Rectal smooth muscle tissue (tissue), 1 donor: Measurements from ENCODE around the gene FHOD1.

Experiments used
- H3K27ac ChIP-seq: one replicate; pipeline ENCODE4 v1.7.0; 2013; ENCODE audit warnings: low read depth, low read length, inconsistent platforms
- H3K27me3 ChIP-seq: one replicate; pipeline ENCODE4 v1.7.0; 2013; ENCODE audit warnings: low read length; ENCODE audit not compliant: control insufficient read depth, insufficient read depth
- H3K36me3 ChIP-seq: one replicate; pipeline ENCODE4 v1.7.0; 2013; ENCODE audit warnings: low read length; ENCODE audit not compliant: control insufficient read depth, insufficient read depth
- H3K4me1 ChIP-seq: one replicate; pipeline ENCODE4 v1.7.0; 2013; ENCODE audit warnings: low read length; ENCODE audit not compliant: control insufficient read depth, insufficient read depth
- H3K4me3 ChIP-seq: one replicate; pipeline ENCODE4 v1.7.0; 2013; ENCODE audit warnings: low read length
- H3K9ac ChIP-seq: one replicate; pipeline ENCODE4 v1.7.0; 2013; ENCODE audit warnings: low read length

Gene FHOD1

DNA sequence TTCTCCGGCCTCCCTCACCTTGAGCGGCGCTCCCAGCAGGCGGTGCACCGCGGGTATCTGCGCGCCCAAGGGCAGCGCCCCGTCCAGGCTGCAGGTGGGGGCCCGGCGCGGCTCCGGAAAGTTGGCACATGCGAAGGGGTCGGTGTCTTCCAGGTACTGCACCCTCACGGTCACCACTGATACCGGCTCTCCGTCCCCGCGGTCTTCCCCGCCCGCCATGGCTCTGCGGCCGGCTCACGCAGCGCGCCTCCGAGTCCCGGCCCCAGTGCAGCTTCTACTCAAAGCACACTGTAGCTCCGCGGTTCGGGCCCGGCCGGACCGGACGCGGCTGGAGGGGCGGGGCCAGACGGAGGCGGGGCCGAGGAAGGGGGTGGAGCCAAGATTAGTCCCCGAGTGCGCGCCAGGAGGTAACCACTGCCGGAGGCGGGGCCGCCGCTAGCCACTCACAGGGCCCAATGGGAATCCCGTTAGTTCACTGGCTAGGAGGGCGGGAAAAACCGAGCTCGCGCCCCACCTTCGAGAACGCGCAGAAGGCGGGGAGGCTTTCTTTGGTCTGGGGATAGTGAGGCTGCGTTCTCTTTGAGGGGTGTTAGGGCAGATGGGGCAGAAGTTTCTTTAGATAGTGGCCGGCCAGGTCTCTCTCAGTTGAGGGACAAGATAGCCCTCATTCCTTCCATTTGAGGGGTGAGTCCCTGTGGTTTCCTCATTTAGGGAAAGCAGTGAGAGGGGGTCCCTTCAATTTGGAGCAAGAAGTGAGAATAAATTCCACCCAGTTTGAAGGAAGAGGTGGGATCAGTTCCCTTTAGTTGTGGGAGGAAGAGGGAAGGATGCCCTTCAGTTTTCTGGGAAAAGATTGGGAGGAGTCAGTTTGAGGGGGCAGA lies at the start of gene FHOD1:
Gene FHOD1, minus strand, starts transcription at position 290 of the 881 bp plus-strand sequence. Its CDS starts 71 bp downstream, at position 219.
- Histone ChIP-seq H3K27ac (peak within 1 kb of the TSS; percentile 57), H3K27me3 (peaks cover 14% of the 10 kb centered on the region), H3K4me3 (peak within 1 kb of the TSS; percentile 85), H3K9ac (peak within 1 kb of the TSS; percentile 73), H3K4me1 (peaks cover 9% of the 10 kb centered on the region), H3K36me3 (no peaks in the 10 kb centered on the region)

DNA sequence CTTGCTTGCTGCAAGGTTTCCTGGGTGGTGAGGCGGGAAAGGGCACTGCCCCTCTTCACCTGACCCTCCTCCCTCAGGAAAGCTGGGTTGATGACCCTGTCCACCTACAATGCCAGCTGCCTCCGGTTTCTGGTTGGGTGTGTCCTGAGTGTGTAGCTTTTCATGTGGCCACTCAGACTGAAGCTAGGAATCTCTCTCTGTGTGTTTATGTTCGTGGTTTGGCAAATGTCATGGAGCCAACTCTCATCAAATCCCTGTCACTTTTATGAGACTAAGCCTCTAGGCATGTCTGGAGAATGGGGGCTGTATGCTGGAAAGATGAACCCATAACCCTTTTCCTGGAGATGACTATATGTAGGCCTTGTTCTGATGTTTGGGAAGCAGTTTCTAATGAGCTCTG lies 49.1 kb upstream of the FHOD1 start:
- no peak overlapping the region for H3K27ac ChIP-seq
- no peaks in the 10 kb centered on the region for H3K4me1 ChIP-seq
- no peak overlapping the region for H3K4me3 ChIP-seq
- no peaks in the 10 kb centered on the region for H3K27me3 ChIP-seq
- H3K9ac ChIP-seq = no peak overlapping the region
- H3K36me3 ChIP-seq = no peaks in the 10 kb centered on the region

DNA sequence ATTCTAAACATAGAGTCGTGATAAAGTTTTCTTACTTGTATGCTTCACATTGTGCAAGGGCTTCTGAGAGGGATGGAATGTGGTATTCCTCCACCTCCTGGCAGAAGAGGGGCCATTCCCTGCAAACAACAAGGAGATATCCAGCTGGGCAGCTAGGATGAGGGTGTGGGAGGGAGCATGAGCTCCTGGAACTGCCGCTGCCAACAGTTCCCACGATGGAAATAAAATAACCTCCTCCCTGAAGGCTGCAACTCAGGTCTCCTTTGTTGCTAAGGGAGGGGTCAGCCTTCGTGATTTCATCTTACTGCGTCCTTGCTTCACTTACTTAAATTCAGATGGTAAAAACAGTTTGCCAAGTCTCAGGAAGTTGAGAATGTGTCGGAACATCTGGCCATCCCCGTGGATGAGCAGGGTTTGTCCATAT lies 47.7 kb upstream of the FHOD1 start:
- no peak overlapping the region for H3K4me3 ChIP-seq
- H3K9ac ChIP-seq = no peak overlapping the region
- no peak overlapping the region for H3K27ac ChIP-seq
- no peaks in the 10 kb centered on the region for H3K4me1 ChIP-seq
- H3K27me3 ChIP-seq = no peaks in the 10 kb centered on the region
- H3K36me3 ChIP-seq = no peaks in the 10 kb centered on the region

DNA sequence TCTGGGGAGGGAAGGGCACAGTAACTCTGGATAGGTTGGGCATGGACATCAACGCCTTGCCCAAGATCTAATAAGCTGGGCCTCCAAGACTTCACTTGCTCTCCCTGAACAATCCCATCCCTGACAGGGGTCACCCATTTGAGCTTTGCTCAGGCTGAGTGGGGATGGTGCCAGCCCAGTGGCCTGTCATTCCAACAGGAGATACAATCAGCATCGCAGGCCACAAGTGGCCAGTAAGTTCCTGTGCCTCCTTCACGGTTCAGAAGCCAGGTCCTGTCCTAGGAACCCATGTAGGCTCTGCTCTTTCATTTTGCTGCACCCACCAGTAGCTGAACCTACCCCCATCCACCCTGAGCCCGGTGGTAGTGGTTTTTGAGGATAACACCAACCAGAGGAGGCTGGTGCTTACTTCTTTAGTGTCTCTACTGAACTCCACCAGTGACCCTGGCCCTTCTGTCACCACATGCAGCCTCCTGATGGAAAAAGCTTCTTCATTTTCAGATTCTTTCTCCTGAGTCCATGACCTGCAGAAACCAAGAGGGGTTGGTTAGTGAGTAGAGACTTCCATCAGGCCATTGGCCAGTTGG lies 47.0 kb upstream of the FHOD1 start:
- H3K4me3 ChIP-seq = no peak overlapping the region
- H3K4me1 ChIP-seq = no peaks in the 10 kb centered on the region
- H3K27me3 ChIP-seq = no peaks in the 10 kb centered on the region
- H3K27ac ChIP-seq = no peak overlapping the region
- H3K36me3 ChIP-seq = no peaks in the 10 kb centered on the region
- no peak overlapping the region for H3K9ac ChIP-seq

DNA sequence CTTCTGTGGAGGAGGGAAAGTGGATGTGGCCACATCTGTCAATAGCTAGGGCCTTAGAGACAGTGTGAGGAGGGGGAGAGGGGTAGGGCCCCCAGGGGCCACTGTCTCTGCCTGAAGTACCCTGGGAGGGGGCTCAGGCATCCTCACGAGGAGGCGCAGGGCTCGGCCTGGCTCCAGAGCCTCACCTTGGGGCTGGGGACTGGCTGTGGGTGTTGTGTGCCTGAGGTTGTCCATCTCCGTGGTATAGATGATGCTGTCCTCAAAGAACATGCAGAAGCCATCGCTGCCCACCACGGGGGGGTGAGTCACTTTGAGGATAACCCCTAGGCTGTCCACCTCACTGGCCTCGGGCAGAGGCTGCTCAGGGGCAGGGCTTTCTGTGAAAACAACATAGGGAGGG lies 44.2 kb upstream of the FHOD1 start:
- no peak overlapping the region for H3K4me3 ChIP-seq
- no peak overlapping the region for H3K27ac ChIP-seq
- H3K4me1 ChIP-seq = no peaks in the 10 kb centered on the region
- no peaks in the 10 kb centered on the region for H3K36me3 ChIP-seq
- no peak overlapping the region for H3K9ac ChIP-seq
- no peaks in the 10 kb centered on the region for H3K27me3 ChIP-seq

DNA sequence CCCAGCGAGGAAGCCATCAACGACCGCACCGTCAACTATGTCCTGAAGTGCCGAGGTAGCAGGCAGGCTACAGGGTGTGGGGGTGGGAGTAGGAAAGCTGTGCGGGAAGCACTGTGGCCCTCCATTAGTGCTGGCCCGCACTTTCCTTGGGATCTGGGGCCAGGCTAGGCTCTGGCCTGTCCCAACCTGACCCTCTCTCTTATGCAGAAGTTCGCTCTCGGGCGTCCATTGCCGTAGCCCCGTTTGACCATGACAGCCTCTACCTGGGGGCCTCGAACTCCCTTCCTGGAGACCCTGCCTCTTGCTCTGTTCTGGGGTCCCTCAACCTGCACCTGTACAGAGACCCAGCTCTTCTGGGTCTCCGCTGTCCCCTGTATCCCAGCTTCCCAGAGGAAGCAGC lies 40.7 kb upstream of the FHOD1 start:
- Histone ChIP-seq H3K27me3 (no peaks in the 10 kb centered on the region), H3K4me3 (no peak overlapping the region), H3K4me1 (no peaks in the 10 kb centered on the region), H3K9ac (no peak overlapping the region), H3K36me3 (no peaks in the 10 kb centered on the region), H3K27ac (no peak overlapping the region)

DNA sequence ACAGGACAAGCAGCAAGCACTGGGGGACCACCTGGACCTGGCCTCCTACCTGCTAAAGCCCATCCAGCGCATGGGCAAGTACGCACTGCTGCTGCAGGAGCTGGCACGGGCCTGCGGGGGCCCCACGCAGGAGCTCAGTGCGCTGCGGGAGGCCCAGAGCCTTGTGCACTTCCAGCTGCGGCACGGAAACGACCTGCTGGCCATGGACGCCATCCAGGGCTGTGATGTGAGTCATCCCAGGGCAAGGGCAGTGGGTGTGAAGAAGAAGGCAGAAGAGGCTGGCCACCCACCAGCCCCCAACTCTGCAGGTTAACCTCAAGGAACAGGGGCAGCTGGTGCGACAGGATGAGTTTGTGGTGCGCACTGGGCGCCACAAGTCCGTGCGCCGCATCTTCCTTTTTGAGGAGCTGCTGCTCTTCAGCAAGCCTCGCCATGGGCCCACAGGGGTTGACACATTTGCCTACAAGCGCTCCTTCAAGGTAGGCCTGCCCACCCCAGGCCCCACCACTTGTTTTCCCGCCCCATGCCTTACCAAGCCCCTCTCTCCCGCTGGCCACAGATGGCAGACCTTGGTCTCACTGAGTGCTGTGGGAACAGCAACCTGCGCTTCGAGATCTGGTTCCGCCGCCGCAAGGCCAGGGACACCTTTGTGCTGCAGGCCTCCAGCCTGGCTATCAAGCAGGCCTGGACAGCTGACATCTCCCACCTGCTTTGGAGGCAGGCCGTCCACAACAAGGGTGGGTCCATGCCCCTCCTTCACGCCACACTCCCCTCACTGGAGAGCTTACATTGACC lies 39.4 kb upstream of the FHOD1 start:
- Histone ChIP-seq H3K27me3 (no peaks in the 10 kb centered on the region), H3K4me1 (no peaks in the 10 kb centered on the region), H3K4me3 (no peak overlapping the region), H3K27ac (no peak overlapping the region), H3K9ac (no peak overlapping the region), H3K36me3 (no peaks in the 10 kb centered on the region)

DNA sequence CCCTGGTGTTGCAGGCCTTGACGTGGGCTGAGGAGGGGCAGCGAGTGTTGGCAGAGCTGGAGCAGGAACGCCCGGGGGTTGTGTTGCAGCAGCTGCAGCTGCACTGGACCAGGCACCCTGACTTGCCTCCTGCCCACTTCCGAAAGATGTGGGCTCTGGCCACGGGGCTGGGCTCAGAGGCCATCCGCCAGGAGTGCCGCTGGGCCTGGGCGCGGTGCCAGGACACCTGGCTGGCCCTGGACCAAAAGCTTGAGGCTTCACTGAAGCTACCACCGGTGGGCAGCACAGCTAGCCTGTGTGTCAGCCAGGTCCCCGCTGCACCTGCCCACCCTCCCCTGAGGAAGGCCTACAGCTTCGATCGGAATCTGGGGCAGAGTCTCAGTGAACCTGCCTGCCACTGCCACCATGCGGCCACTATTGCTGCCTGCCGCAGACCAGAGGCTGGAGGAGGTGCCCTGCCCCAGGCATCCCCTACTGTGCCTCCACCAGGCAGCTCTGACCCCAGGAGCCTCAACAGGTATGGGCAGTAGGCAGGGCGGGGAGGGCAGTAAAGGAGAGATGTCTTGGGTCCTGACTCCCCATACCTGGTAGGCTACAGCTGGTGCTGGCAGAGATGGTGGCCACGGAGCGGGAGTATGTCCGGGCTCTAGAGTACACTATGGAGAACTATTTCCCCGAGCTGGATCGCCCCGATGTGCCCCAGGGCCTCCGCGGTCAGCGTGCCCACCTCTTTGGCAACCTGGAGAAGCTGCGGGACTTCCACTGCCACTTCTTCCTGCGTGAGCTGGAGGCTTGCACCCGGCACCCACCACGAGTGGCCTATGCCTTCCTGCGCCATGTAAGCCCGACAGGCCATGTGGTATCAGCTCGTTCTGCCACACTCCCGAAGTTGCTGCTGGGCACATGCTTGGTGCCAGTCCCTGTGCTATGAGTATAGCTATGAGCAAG lies 37.7 kb upstream of the FHOD1 start:
- no peak overlapping the region for H3K9ac ChIP-seq

DNA sequence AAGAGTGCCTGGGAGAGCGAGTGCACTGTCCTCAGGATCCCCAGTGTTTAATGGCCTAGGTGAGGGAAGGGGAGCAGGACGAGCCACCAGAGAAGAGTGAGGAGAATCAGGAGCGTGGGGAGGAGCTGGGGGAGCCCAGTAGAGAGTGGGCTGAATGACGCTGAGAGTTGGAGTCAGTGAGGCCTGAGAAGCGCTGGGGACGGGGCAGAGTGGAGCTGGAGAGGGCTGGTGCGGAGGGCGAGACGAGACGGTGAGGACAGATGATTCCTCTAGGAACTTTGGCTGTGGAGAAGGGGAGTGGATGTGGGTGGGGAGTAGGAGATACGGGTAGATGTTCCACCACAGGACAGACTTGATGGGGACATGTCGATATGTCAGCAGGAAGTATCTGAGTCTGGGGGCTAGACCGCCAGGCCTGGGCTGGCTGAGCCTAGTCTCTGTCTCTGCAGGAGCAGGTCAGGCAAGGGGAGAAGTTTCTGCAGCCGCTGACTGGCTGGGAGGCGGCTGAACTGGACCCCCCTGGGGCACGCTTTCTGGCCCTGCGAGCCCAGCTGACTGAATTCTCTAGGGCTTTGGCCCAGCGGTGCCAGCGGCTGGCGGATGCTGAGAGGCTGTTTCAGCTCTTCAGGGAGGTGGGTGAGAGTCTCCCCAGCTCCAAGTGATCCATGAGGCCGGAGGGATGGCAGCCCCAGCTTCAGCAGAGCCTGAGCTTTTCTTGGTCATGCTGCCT lies 36.7 kb upstream of the FHOD1 start:
- Histone ChIP-seq H3K27ac (no peak overlapping the region), H3K4me3 (no peak overlapping the region), H3K9ac (no peak overlapping the region), H3K4me1 (no peaks in the 10 kb centered on the region), H3K36me3 (no peaks in the 10 kb centered on the region), H3K27me3 (no peaks in the 10 kb centered on the region)

More for the DNA sequence above, 37.7 kb upstream of the FHOD1 start:
- no peak overlapping the region for H3K4me3 ChIP-seq
- no peak overlapping the region for H3K27ac ChIP-seq
- H3K4me1 ChIP-seq = no peaks in the 10 kb centered on the region
- no peaks in the 10 kb centered on the region for H3K27me3 ChIP-seq
- H3K36me3 ChIP-seq = no peaks in the 10 kb centered on the region

DNA sequence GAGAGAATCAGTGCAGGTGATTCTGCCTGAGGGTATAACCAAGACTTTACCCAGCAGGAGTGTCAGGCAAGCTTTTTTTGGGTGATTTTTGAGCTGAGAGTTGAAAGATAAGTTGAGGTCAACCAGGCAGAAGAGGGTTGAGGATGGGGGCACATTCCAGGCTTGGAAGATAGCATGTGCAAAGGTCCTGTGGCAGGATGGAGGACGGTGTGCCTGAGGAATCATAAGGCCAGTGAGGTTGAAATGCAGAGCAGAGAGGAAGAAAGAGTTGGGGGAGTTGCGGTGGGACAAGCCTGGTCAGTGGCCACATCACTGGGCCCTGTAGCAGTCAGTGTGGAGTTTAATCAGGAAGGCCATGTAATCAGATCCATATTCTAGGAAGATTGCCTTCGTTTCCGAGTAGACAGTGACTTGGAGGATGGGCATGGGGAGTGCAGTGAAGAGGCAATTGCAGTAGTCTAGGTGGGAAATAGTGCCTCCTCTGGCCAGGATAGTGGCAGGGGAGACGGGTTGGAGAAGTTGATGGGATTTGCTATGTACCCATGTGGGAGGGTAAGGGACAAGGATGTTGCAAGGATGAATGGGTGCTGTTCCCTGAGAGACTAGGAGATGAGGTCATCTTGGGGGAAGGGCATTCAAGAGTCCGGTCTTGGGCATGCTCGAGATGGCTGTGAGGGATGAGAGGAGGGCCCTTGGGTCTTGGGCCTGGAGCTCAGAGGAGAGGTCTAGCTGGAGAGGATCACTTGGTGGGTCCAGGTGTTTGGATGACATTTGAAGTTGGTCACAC lies 36.0 kb upstream of the FHOD1 start:
- Histone ChIP-seq H3K27ac (no peak overlapping the region), H3K27me3 (no peaks in the 10 kb centered on the region), H3K36me3 (no peaks in the 10 kb centered on the region)

DNA sequence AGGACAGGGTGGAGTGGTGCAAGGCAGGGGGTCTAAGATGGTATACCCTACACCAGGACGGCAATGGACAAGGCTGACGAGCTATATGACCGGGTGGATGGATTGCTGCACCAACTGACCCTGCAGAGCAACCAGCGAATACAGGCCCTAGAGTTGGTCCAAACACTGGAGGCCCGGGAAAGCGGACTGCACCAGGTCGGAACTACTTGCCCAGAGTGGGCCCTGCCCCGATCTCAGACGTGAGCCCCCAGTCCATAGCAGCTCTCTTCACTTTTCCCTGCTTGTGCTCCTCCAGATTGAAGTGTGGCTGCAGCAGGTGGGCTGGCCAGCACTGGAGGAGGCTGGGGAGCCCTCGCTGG lies 35.1 kb upstream of the FHOD1 start:
- Histone ChIP-seq H3K27ac (no peak overlapping the region), H3K36me3 (no peaks in the 10 kb centered on the region), H3K4me1 (no peaks in the 10 kb centered on the region), H3K4me3 (no peak overlapping the region), H3K27me3 (no peaks in the 10 kb centered on the region), H3K9ac (no peak overlapping the region)

More for the DNA sequence above, 36.0 kb upstream of the FHOD1 start:
- Histone ChIP-seq H3K4me3 (no peak overlapping the region), H3K4me1 (no peaks in the 10 kb centered on the region), H3K9ac (no peak overlapping the region)
